ENCODE measurements around the gene PSMD2.

The PSMD2 gene

GRCh38 chr3:184282941-184283340 is 16.1 kb upstream of the PSMD2 start:
- DNase-seq = no peak

- DNase-seq = no peak
Observed at GRCh38 chr3:184283681-184284080, 15.4 kb upstream of the PSMD2 start.

- peak; percentile 95 to 96 for DNase-seq
Observed at GRCh38 chr3:184284696-184285095, 14.3 kb upstream of the PSMD2 start.

- peak; percentile 80 to 82 for DNase-seq
Observed at GRCh38 chr3:184289426-184289938, 9.6 kb upstream of the PSMD2 start.

- DNase-seq = no peak
Observed at GRCh38 chr3:184290331-184290730, 8.7 kb upstream of the PSMD2 start.

GRCh38 chr3:184291044-184291737 is 7.8 kb upstream of the PSMD2 start:
- no peak for DNase-seq

GRCh38 chr3:184291738-184292445 is 7.1 kb upstream of the PSMD2 start:
- DNase-seq = no peak

- DNase-seq = no peak
Observed at GRCh38 chr3:184295771-184296170, 3.3 kb upstream of the PSMD2 start.

- no peak for DNase-seq
Observed at GRCh38 chr3:184296616-184297015, 2.4 kb upstream of the PSMD2 start.

GRCh38 chr3:184299488-184300377 is 692 bp downstream of the PSMD2 start:
- no peak for DNase-seq

- no peak for DNase-seq
Observed at GRCh38 chr3:184300378-184300720, 1.3 kb downstream of the PSMD2 start.

- DNase-seq = peak in 1 of 2 experiments; percentile 29
Observed at GRCh38 chr3:184305577-184305976, 6.5 kb downstream of the PSMD2 start.

GRCh38 chr3:184306341-184306972 is 7.4 kb downstream of the PSMD2 start:
- DNase-seq = no peak

- DNase-seq = no peak
Observed at GRCh38 chr3:184307915-184308314, 8.9 kb downstream of the PSMD2 start.

- no peak for DNase-seq
Observed at GRCh38 chr3:184308744-184309143, 9.7 kb downstream of the PSMD2 start.

GRCh38 chr3:184311633-184312032 is 12.6 kb downstream of the PSMD2 start:
- no peak for DNase-seq

- peak; percentile 93 to 96 for DNase-seq
Observed at GRCh38 chr3:184314363-184314699, 15.3 kb downstream of the PSMD2 start, which contains the start of gene EIF4G1. Gene EIF4G1 (plus strand): TSS chr3:184314606. CDS start chr3:184315797, 1,191 bp downstream.

- DNase-seq = peak in 1 of 2 experiments; percentile 48
Observed at GRCh38 chr3:184314700-184315542, 15.9 kb downstream of the PSMD2 start.

GRCh38 chr3:184315543-184315867 is 16.5 kb downstream of the PSMD2 start:
- no peak for DNase-seq

- no peak for DNase-seq
Observed at GRCh38 chr3:184315871-184316661, 17.0 kb downstream of the PSMD2 start.

GRCh38 chr3:184316792-184317191 is 17.8 kb downstream of the PSMD2 start:
- no peak for DNase-seq

Measured in NCI-H524 (cell line).